ENCODE results near the gene APEH.

Gene APEH

DNA sequence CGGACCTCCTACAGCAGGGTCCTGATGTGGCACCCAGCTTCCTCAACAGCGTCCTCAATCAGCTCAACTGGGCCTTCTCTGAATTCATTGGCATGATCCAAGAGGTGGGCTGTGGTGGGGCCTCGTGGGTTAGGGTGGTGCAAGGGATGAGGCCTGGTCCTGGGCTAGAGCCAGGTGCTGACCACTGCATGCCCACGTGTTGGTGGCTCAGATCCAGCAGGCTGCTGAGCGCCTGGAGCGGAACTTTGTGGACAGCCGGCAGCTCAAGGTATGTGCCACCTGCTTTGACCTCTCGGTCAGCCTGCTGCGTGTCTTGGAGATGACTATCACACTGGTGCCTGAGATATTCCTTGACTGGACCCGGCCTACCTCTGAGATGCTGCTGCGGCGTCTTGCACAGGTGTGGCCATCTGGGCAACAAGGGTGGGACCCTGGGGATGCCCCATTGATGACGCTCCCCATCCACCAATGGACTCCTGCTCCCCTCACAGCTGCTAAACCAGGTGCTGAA lies 41.5 kb downstream of the APEH start:
- no peak for DNase-seq

DNA sequence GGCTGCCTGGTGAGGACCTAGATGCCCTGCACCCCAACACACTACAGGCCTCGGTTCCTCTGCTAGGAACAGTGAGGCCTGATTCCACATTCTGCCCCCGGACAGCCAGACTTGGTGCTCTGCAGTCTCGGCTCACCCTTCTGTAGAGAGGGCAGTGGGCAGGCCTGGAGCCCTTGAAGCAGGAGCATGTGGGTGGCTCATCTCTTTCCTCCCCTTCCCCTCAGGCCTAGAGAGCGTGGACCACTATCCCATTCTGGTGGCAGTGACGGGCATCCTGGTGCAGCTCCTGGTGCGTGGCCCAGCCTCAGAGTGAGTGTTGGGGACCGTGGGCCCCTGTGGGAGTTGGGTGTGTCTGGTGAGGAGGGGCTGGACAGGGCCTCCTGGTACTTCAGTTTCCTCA lies 42.0 kb downstream of the APEH start:
- DNase-seq = no peak

DNA sequence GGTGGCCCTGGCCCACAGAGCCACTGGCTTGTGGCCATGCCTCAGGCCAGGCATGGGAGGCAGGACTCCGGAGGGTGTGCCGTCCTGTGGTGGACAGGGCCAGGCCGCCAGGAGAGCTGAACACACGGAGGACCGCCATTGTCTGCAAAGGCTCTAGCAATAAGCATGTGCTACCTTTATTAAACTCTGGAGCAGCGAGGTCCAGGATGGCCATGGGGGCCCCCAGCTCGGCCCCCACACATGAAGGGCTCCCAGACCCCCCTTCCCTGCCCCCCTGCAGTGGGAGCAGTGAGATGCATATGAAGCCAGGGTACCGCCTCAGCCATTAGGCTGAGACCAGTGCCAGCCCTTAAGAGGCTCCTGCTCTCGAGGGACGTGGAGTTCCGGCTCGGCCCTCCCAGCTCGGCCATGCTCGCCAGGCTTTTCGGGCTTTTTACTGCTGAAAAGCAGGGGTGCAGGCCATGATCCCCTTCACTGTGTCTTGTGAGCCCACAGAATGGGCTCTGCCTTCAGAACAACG lies 42.6 kb downstream of the APEH start:
- no peak for DNase-seq

GRCh38 chr3:49717211-49717958 lies 43.2 kb downstream of the APEH start:
- no peak for DNase-seq

DNA sequence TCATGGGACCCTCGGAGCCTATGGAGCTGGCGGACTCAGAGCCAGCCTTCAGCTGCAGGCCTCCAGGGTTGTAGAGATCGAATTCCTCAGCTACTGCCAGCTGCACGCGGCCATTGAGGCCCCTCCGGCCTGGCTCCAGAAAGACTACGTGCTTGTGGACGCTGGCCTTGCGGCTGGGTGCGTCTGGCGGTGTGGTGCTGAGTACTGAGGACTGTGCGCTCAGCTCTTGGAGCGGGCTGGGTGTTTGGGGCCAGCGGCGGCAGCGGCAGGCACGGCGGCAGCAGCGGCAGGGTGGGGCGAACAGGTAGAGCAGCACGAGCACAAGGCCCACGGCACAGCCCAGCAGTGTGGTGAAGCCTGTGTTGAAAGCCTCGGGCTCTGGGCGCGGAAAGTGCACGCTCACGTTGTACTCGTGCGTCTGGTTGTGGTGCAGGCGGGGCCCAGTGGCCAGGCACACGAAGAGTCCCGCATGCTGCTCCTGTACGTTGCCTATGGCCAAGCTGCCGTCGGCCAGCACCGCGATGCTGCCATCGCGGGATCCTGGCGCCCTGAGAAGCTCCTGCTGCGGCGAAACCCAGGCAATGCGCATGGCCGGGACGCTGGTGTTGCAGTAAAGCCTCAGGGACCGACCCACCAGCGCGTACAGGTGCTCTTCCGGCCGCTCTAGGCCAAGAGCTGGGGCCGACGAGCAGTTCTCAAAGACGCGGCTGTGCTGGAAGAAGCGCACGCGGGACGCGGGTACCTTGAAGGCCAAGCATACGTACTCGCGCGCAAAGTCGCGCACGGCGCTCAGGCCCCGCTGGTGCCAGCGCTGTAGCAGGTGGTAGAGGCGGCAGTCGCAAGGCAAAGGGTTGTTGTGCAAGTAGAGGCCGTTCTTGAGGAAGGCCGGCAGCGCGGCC lies 44.1 kb downstream of the APEH start:
- DNase-seq = no peak

- no peak for DNase-seq
These were observed 44.7 kb downstream of the APEH start for GRCh38 chr3:49718858-49719213.

DNA sequence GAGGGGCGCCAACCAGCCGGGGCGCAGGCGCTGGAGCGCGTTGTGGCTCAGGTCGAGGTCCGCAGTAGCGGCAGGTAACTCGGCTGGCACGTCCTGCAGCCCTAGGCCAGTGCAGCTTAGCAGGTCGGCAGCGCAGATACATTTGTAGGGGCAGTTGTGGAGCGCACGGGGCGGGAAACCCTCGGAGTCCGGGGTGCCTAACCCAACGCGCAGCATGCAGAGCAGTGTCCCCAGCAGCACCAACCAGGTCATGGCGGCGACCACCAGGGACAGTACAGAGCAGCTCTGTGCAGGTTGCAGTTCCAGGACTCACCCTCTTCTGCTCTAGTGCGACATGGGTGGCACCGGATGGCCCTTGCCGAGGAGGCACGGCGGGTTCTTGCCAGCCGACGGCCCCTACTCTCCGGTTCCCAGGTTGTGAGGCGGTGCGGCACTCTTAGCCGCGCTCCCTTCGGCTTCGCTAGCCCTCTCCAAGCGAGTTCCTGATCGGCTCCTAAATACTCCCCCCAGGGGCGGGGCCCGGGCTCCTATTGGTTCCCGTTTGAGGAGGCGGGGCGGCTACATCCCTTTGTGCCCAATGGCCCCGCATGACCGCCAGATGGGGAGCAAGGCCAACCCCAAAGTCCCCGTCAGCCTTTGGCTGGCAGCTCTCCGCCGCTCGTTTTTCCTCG lies 45.2 kb downstream of the APEH start, which contains the start of gene AMIGO3:
AMIGO3 (minus strand) TSS at position 471 of the 671 bp plus-strand sequence; CDS start at position 252, 219 bp downstream.
- DNase-seq = peak; percentile 95

- DNase-seq = no peak
These were observed 46.9 kb downstream of the APEH start for GRCh38 chr3:49720855-49721595.

GRCh38 chr3:49721596-49721895 lies 47.4 kb downstream of the APEH start:
- no peak for DNase-seq

GRCh38 chr3:49721896-49722781 lies 48.0 kb downstream of the APEH start:
- no peak for DNase-seq

DNA sequence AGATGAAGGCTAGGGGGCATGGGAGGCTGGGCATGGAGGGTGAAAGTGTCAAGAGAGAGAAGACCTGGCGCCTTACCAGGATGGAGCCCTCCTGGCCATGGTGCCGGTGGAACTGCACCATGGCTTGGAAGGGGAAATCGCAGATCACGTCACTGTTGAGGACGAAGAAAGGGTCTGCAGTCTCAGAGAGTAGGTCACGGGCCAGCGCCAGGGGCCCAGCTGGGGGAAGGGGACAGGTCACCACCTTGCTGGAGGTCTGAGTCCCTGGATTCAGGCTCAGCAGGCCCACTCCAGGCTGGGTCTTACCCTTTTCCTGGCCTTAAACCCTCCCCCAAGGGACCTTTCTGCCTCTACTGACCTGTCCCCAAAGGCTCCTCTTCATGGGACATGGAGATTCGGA lies 48.7 kb downstream of the APEH start:
- DNase-seq = no peak

DNA sequence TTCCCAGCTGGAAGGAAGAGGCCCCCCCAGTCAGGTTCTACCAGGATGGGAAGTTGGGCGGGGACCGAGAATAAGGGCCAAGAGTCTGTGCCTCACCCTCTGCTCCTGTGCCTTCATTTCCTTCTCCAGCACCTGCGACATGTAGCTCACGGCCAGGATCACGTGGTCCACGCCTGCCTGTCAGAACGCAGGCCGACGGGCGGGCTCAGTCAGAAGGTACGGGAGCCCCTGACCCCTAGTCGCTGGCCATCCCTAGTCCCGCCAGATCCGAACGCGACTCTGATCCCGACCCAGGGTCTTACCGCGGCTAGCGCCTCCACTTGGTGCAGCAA lies 49.1 kb downstream of the APEH start:
- DNase-seq = peak; percentile 67

- DNase-seq = peak; percentile 92
These were observed 49.7 kb downstream of the APEH start, which contains the start of gene GMPPB for GRCh38 chr3:49723628-49724551. Gene GMPPB, minus strand, starts transcription at chr3:49723951. Its CDS starts 225 bp downstream, at chr3:49723726.

DNA sequence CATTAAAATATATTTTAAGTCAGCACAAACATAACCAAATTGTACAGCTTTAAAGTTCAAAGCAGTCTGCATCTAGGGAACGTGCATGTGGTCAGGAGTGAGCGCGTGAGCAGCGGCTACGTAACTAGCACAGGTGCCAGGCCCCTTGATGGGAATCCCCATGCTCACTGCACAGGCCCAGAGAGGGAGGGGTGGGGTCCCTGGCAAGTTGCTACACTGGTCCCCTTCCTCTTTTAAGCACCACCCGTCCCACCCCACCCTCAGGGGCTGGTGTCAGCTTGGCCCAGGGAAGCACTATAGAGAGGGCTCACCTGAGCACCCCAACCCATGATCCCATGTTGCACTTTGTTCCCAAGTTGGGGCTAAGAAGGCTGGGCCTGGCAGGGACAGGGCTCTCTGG lies 50.4 kb downstream of the APEH start:
- peak; percentile 20 for DNase-seq

DNA sequence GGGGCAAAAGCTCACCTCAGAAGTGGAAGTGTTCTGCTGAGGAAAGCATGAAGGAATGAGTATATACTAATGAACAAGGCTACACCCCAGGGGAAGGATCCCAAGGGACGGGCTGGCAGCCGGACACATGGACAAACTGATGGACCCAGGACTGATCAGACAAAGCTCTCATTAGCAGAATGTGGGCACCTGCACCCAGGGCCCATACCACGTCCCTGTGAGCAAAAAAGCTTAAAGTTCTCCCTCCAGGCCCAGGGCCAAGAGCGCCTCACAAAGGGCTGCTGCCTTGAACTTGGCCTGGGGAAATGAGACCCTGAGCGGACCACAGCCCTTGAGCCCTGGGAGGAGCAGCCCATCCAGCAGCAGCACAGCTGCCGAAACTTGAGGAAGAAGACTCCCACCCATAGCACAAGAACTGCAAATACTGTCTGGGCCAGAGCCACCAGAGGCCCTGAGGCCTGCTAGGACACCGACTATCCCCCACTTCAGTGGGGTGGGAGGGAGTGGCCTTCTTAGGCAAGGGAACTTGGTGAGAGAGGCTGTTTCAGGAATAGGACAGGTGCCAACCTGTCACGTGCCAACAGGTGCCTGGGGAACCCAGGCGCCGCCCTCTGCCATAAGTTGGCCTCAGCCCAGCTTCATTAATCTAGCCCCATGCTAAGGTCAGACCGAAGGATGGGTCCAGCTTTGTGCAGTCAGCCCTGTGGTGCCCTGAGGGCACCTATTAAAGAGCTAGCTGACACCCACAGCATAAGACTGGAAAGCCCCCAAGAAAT lies 51.9 kb downstream of the APEH start:
- no peak for DNase-seq

- no peak for DNase-seq
These were observed 53.2 kb downstream of the APEH start for GRCh38 chr3:49727154-49727923.

DNA sequence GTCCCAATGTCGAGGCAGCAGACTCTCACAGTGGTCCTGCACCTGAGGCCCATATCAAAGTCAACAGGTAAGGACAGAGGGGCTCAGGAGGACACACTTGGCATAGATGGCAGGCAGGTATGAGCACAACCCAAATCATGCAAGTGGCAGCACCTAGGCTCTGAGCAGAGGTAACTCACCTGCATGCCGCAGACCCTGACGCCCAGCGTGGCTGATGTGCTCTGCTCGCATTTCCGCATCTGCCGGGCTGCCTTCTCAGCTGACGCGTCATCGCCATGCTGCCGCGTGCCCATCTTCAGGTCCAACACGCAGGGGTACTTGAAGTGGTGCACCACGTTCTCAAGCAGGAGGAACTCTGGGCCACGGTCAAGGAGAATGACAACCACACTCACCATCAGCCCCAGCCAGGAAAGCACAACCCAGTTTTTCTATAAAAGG lies 53.8 kb downstream of the APEH start:
- no peak for DNase-seq

DNA sequence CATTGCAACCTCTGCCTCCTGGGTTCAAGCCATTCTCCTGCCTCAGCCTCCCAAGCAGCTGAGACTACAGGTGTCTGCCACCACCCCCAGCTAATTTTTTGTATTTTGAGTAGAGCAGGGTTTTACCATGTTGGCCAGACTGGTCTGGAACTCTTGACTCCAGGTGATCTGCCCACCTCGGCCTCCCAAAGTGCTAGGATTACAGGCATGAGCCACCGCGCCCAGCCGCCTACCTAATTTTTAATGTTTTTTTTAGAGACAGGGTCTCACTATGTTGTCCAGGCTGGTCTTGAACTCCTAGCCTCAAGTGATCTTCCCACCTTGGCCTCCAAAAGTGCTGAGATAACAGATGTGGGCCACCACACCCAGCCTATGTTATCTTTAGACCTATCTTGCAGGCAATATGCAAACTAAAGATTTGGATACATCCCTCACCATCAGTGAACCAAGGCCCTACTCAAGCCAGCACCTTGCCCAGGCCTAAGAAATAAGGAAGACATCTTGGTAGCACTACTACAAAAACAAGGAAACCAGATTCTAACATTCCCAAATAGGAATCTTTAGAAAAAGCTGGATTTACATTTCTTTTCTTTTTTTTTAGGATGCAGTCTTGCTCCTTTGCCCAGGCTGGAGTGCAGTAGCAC lies 55.9 kb downstream of the APEH start:
- no peak for DNase-seq

Data from CD4-positive, alpha-beta T cell treated with Interleukin-17A for 4 hours (primary cell).